ENCODE data around the gene TLE3.
"Not testable (repeated sequence)": the region's sequence is repeated elsewhere in the genome, so short reads cannot be mapped to it uniquely, and the experiment has no call there.

Gene TLE3

DNA sequence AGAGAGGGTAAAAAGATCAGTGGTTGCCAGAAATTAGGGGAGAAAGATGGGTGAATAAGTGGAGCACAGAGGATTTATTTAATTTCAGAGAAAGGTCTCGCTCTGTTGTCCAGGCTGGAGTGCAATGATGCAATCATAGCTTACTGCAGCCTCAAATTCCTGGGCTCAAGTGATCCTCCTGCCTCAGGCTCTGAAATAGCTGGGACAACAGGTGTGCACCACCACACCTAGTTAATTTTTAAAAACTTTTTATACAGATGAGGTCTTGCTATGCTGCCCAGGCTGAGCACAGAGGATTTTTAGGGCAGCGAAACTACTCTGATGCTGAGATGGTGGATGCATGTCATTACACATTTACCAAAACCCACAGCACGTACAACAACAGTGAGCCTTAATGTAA is 20.9 kb upstream of the TLE3 start:
- Histone ChIP-seq H4K20me1 (ENCODE audit: insufficient read depth) (no peaks in the 10 kb centered on the region), H3K27me3 (ENCODE audit: insufficient read depth, low read depth) (no peaks in the 10 kb centered on the region), H3K36me3 (ENCODE audit: insufficient read depth) (no peaks in the 10 kb centered on the region), H2AFZ (ENCODE audit: low read depth) (no peak overlapping the region), H3K4me1 (ENCODE audit: low read depth, poor library complexity, severe bottlenecking) (no peaks in the 10 kb centered on the region), H3K4me3 (IDR thresholded peaks at IDR 0.05; ENCODE audit: insufficient read depth, low read depth, low read length) (no peak overlapping the region), H3K4me2 (no peak overlapping the region), H3K27ac (no peak overlapping the region), H3K79me2 (ENCODE audit: insufficient read depth, low read depth) (no peaks in the 10 kb centered on the region), H3K9ac (no peak overlapping the region)
- no peak for TF ChIP-seq CTCF (conservative IDR thresholded peaks at IDR 0.05; ENCODE audit: low read depth, low read length)

DNA sequence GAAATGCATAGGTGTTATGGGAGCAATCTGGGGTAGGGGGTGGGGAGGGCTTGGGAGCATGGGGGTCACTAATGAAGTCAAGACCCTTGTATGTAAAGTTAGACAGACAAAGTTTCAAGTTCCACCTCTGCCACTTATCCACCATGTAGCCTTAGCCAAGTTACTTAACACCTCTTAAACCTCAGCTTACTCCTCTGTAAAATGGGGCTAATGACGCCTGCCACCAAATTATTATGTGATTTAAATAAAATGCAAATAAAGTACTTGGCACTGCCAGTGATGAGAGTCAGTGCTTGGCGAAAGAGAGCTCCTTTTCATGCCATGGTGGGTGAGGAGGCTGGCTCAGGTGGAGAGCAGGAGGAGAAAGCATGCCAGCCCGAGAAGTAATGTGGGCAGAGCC is 18.6 kb upstream of the TLE3 start:
- no peak for TF ChIP-seq CTCF (conservative IDR thresholded peaks at IDR 0.05; ENCODE audit: low read depth, low read length)
- Histone ChIP-seq H3K4me3 (IDR thresholded peaks at IDR 0.05; ENCODE audit: insufficient read depth, low read depth, low read length) (no peak overlapping the region), H3K9ac (no peak overlapping the region), H2AFZ (ENCODE audit: low read depth) (no peak overlapping the region), H3K79me2 (ENCODE audit: insufficient read depth, low read depth) (no peaks in the 10 kb centered on the region), H3K4me2 (no peak overlapping the region), H3K27ac (no peak overlapping the region), H3K36me3 (ENCODE audit: insufficient read depth) (no peaks in the 10 kb centered on the region), H4K20me1 (ENCODE audit: insufficient read depth) (no peaks in the 10 kb centered on the region), H3K27me3 (ENCODE audit: insufficient read depth, low read depth) (no peaks in the 10 kb centered on the region), H3K4me1 (ENCODE audit: low read depth, poor library complexity, severe bottlenecking) (peaks cover 7% of the 10 kb centered on the region)

GRCh38 chr15:70114221-70114620 is 16.5 kb upstream of the TLE3 start:
- no peak overlapping the region for H3K9ac ChIP-seq
- no peak for TF ChIP-seq CTCF (conservative IDR thresholded peaks at IDR 0.05; ENCODE audit: low read depth, low read length)
- H2AFZ ChIP-seq (ENCODE audit: low read depth) = no peak overlapping the region
- H3K27ac ChIP-seq = no peak overlapping the region
- peaks cover 7% of the 10 kb centered on the region for H3K4me1 ChIP-seq (ENCODE audit: low read depth, poor library complexity, severe bottlenecking)
- H3K36me3 ChIP-seq (ENCODE audit: insufficient read depth) = no peaks in the 10 kb centered on the region
- H3K4me3 ChIP-seq (IDR thresholded peaks at IDR 0.05; ENCODE audit: insufficient read depth, low read depth, low read length) = no peak overlapping the region
- H3K79me2 ChIP-seq (ENCODE audit: insufficient read depth, low read depth) = no peaks in the 10 kb centered on the region
- H3K27me3 ChIP-seq (ENCODE audit: insufficient read depth, low read depth) = no peaks in the 10 kb centered on the region
- no peaks in the 10 kb centered on the region for H4K20me1 ChIP-seq (ENCODE audit: insufficient read depth)
- no peak overlapping the region for H3K4me2 ChIP-seq

DNA sequence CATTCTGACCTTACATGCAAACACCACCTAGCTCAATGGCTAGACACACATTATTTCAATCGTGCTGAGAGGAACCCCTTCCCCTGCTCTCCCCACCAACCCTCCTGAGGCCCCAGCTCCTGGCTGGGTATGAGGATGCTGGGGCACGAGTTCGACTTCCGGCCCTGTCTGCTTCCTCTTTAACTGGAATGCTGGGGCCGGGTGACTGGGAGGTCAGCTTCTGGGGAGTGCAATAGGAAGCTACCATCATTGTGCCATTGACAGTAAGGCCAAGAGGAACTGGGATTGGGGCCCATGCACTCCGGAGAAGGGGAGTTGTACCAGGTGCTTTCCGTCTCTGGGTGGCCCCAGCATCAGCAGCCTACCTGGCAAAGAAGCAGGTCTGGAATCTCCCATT is 15.6 kb upstream of the TLE3 start:
- no peak overlapping the region for H3K27ac ChIP-seq
- H4K20me1 ChIP-seq (ENCODE audit: insufficient read depth) = no peaks in the 10 kb centered on the region
- no peak overlapping the region for H3K4me3 ChIP-seq (IDR thresholded peaks at IDR 0.05; ENCODE audit: insufficient read depth, low read depth, low read length)
- H2AFZ ChIP-seq (ENCODE audit: low read depth) = no peak overlapping the region
- H3K4me1 ChIP-seq (ENCODE audit: low read depth, poor library complexity, severe bottlenecking) = peaks cover 7% of the 10 kb centered on the region
- TF ChIP-seq CTCF (conservative IDR thresholded peaks at IDR 0.05; ENCODE audit: low read depth, low read length) = no peak
- H3K36me3 ChIP-seq (ENCODE audit: insufficient read depth) = no peaks in the 10 kb centered on the region
- H3K4me2 ChIP-seq = no peak overlapping the region
- no peaks in the 10 kb centered on the region for H3K79me2 ChIP-seq (ENCODE audit: insufficient read depth, low read depth)
- H3K27me3 ChIP-seq (ENCODE audit: insufficient read depth, low read depth) = no peaks in the 10 kb centered on the region
- no peak overlapping the region for H3K9ac ChIP-seq

GRCh38 chr15:70112572-70113303 is 15.0 kb upstream of the TLE3 start:
- H3K36me3 ChIP-seq (ENCODE audit: insufficient read depth); H3K27ac ChIP-seq; H3K4me2 ChIP-seq; H3K79me2 ChIP-seq (ENCODE audit: insufficient read depth, low read depth); H3K4me1 ChIP-seq (ENCODE audit: low read depth, poor library complexity, severe bottlenecking); H3K4me3 ChIP-seq (IDR thresholded peaks at IDR 0.05; ENCODE audit: insufficient read depth, low read depth, low read length); H3K27me3 ChIP-seq (ENCODE audit: insufficient read depth, low read depth); H4K20me1 ChIP-seq (ENCODE audit: insufficient read depth); H3K9ac ChIP-seq; H2AFZ ChIP-seq (ENCODE audit: low read depth): not testable (repeated sequence)
